NCI-H1417 treated with DMSO at 0.1 percent for 48 hours (cell line): ENCODE data around the gene ZC3H6.
"Not testable (repeated sequence)": the region's sequence is repeated elsewhere in the genome, so short reads cannot be mapped to it uniquely, and the experiment has no call there.

Experiments used
- DNase-seq: peaks from one replicate; lab custom pipeline; 2025; lab: John Stamatoyannopoulos, UW

ZC3H6 gene

DNA sequence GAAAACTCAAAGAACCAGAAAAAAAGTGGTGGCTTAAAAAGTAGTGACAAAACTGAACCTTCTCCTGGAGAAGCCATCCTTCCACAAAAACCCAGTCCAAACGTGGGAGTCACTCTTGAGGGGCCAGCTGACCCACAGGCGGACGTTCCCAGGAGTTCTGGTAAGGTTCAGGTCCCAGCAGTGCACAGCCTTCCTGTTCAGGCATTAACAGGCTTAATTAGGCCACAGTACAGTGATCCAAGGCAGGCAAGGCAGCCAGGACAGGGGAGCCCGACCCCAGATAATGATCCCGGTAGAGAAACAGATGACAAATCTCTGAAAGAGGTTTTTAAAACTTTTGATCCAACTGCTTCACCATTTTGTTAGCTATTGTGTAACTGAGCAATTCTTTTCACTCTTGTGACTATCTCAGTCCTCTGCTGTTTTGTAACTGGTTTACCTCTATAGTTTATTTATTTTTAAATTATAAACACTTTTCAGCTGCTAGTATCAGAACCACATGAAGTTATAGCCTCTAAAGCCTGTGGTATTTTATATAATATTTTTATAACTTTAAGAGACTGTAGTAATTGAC, 56.8 kb downstream of the ZC3H6 start:
- DNase-seq = no peak

- no peak for DNase-seq
These were observed 60.2 kb downstream of the ZC3H6 start for GRCh38 chr2:112335600-112335999.

GRCh38 chr2:112339986-112340385, 64.6 kb downstream of the ZC3H6 start:
- no peak for DNase-seq

- no peak for DNase-seq
These were observed 65.3 kb downstream of the ZC3H6 start for GRCh38 chr2:112340475-112341267.

DNA sequence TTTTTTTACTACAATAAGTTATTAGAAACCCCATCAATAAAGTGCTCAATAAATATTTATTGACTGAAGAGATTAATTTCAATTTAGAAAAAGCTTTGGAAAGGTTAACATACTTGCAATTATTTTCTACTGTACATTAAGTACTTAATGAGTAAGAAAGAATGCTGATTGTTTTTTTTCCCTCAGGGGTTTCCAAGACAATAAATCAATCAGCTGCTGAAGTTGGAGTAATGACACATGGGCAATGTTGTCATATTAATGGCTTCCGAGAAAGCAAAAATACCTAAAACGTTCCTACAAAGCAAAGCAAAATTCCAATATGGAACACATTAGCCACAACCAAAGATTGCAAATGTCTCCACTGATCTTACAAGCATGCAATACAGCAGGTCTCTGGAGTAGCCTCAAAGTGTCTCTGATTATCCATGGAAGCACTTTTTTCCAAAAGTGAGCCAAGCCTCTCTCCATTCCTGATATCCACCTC, 66.7 kb downstream of the ZC3H6 start:
- no peak for DNase-seq

- no peak for DNase-seq
These were observed 68.6 kb downstream of the ZC3H6 start for GRCh38 chr2:112343827-112344585.

GRCh38 chr2:112345030-112346027, 69.9 kb downstream of the ZC3H6 start:
- no peak for DNase-seq

DNA sequence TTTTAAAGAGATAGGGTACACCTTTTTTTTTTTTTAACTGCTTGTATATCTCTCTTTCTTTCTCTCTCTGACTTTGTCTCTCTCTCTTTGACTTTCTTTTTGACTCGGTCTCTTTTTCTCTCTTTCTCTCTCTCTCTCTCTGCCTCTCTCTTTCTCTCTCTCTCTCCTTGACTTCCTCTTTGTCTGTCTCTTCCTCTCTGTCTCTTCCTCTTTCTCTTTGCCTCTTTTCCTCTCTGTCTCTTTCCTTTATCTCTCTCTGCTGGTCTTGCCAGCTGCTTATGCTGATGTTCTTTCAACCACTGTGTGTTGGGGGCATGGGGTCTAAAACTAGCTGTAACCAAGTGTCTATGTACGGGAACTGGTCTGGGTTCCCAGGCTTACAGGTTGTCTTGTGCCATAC, 76.9 kb downstream of the ZC3H6 start:
- not testable (repeated sequence) for DNase-seq

GRCh38 chr2:112352809-112353603, 77.6 kb downstream of the ZC3H6 start:
- DNase-seq = not testable (repeated sequence)

DNA sequence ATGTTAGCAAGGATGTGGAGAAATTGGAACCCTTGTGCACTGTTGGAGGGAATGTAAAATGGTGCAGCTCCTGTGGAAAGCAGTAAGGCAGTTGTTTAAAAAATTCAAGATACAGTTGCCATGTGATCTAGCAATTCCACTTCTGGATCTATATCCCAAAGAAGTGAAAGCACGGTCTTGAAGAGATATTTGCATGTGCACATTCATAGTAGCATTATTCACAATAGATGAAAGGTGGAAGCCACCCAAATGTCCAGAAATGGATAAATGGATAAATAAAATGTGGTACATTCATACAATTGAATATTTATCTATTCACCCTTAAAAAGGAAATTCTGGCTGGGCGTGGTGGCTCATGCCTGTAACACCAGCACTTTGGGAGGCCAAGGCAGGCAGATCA, 78.9 kb downstream of the ZC3H6 start:
- not testable (repeated sequence) for DNase-seq

- DNase-seq = not testable (repeated sequence)
These were observed 84.7 kb downstream of the ZC3H6 start for GRCh38 chr2:112360055-112360454.
